ENCODE data around the gene ZNF474. TPM values are rescaled to one million over a fixed set of nuclear protein-coding genes. Genes with fewer than 3 reads are reported as not detected.

The ZNF474 gene
- total and polyA plus RNA-seq, 4 donors = 0.94 to 8.9 (median 5.2) TPM

- Histone ChIP-seq H3K27ac (ENCODE audit: low read depth in 1 of 2, low read length in 1 of 2) (no peak overlapping the region), H3K4me3 (no peak overlapping the region), H3K9ac (ENCODE audit: insufficient read depth in 1 of 2, low read length in 2 of 2) (no peak overlapping the region), H3K4me1 (ENCODE audit: control insufficient read depth in 5 of 5, insufficient read depth in 5 of 5, low read length in 5 of 5) (peaks cover 0 to 19% (median 4%) of the 10 kb centered on the region in 5 donors), H3K27me3 (ENCODE audit: control insufficient read depth in 3 of 3, insufficient read depth in 3 of 3, low read length in 2 of 3) (no peaks in the 10 kb centered on the region), H3K36me3 (ENCODE audit: control insufficient read depth in 4 of 4, insufficient read depth in 4 of 4, low read length in 4 of 4) (no peaks in the 10 kb centered on the region), H3K9me3 (ENCODE audit: control insufficient read depth in 4 of 4, insufficient read depth in 3 of 4, low read length in 3 of 4) (no peaks in the 10 kb centered on the region)
- TF ChIP-seq, protein P1, sequence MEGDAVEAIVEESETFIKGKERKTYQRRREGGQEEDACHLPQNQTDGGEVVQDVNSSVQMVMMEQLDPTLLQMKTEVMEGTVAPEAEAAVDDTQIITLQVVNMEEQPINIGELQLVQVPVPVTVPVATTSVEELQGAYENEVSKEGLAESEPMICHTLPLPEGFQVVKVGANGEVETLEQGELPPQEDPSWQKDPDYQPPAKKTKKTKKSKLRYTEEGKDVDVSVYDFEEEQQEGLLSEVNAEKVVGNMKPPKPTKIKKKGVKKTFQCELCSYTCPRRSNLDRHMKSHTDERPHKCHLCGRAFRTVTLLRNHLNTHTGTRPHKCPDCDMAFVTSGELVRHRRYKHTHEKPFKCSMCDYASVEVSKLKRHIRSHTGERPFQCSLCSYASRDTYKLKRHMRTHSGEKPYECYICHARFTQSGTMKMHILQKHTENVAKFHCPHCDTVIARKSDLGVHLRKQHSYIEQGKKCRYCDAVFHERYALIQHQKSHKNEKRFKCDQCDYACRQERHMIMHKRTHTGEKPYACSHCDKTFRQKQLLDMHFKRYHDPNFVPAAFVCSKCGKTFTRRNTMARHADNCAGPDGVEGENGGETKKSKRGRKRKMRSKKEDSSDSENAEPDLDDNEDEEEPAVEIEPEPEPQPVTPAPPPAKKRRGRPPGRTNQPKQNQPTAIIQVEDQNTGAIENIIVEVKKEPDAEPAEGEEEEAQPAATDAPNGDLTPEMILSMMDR (IDR thresholded peaks at IDR 0.05; ENCODE audit: control extremely low read depth, extremely low read depth) = no peak
- no peak for ATAC-seq (ENCODE audit: insufficient read depth, low FRiP score)
- no peak for DNase-seq
- 82 to 94% methylated on average over 3 of the region's 3 CpGs for WGBS, 2 donors
Measured at GRCh38 chr5:122164831-122165558, 35.6 kb downstream of the ZNF474 start.

- Histone ChIP-seq H3K36me3 (ENCODE audit: control insufficient read depth in 4 of 4, insufficient read depth in 4 of 4, low read length in 4 of 4) (no peaks in the 10 kb centered on the region), H3K27me3 (ENCODE audit: control insufficient read depth in 3 of 3, insufficient read depth in 3 of 3, low read length in 2 of 3) (no peaks in the 10 kb centered on the region), H3K27ac (ENCODE audit: low read depth in 1 of 2, low read length in 1 of 2) (no peak overlapping the region), H3K4me3 (no peak overlapping the region), H3K9ac (ENCODE audit: insufficient read depth in 1 of 2, low read length in 2 of 2) (no peak overlapping the region), H3K9me3 (ENCODE audit: control insufficient read depth in 4 of 4, insufficient read depth in 3 of 4, low read length in 3 of 4) (no peaks in the 10 kb centered on the region), H3K4me1 (ENCODE audit: control insufficient read depth in 5 of 5, insufficient read depth in 5 of 5, low read length in 5 of 5) (peaks cover 0 to 19% (median 5%) of the 10 kb centered on the region in 5 donors)
- TF ChIP-seq, protein P1 (IDR thresholded peaks at IDR 0.05; ENCODE audit: control extremely low read depth, extremely low read depth) = no peak
- WGBS, 2 donors = 82 to 83% methylated on average over 3 of the region's 3 CpGs
- no peak for ATAC-seq (ENCODE audit: insufficient read depth, low FRiP score)
- DNase-seq = peak; percentile 40 to 86 (median 83)
Measured at GRCh38 chr5:122165559-122166078, 36.3 kb downstream of the ZNF474 start.

GRCh38 chr5:122169350-122170103, 40.2 kb downstream of the ZNF474 start:
- no peak overlapping the region for H3K27ac ChIP-seq (ENCODE audit: low read depth in 1 of 2, low read length in 1 of 2)
- 80 to 98% methylated on average over 4 of the region's 4 CpGs for WGBS, 2 donors

More at GRCh38 chr5:122169350-122170103, 40.2 kb downstream of the ZNF474 start:
- H3K4me1 ChIP-seq (ENCODE audit: control insufficient read depth in 5 of 5, insufficient read depth in 5 of 5, low read length in 5 of 5) = peaks cover 0 to 6% (median 0%) of the 10 kb centered on the region in 5 donors
- no peaks in the 10 kb centered on the region for H3K27me3 ChIP-seq (ENCODE audit: control insufficient read depth in 3 of 3, insufficient read depth in 3 of 3, low read length in 2 of 3)
- H3K36me3 ChIP-seq (ENCODE audit: control insufficient read depth in 4 of 4, insufficient read depth in 4 of 4, low read length in 4 of 4) = no peaks in the 10 kb centered on the region
- H3K9me3 ChIP-seq (ENCODE audit: control insufficient read depth in 4 of 4, insufficient read depth in 3 of 4, low read length in 3 of 4) = no peaks in the 10 kb centered on the region
- no peak overlapping the region for H3K9ac ChIP-seq (ENCODE audit: insufficient read depth in 1 of 2, low read length in 2 of 2)
- DNase-seq (no peak), ATAC-seq (ENCODE audit: insufficient read depth, low FRiP score) (no peak)
- no peak overlapping the region for H3K4me3 ChIP-seq
- TF ChIP-seq, protein P1 (IDR thresholded peaks at IDR 0.05; ENCODE audit: control extremely low read depth, extremely low read depth) = no peak
